DND-41 (cell line): Measurements from ENCODE around the gene PFKFB1.

Experiments
- ATAC-seq: fragments of 200-7000 bp; cut with Tn5 transposase; 3 replicates; pipeline ENCODE4 v1.9.1; 2021; ENCODE audit warnings: low read depth; ENCODE audit not compliant: insufficient read depth
- DNase-seq: peaks from one replicate; pipeline ENCODE4 v3.0.0-alpha.2; 2020
- H2AFZ ChIP-seq: 2 replicates; pipeline ENCODE4 v1.6.0; 2012; ENCODE audit warnings: low read depth, low read length
- H3K27ac ChIP-seq: 2 replicates; pipeline ENCODE4 v1.5.1; 2012; ENCODE audit warnings: low read length, inconsistent platforms
- H3K27me3 ChIP-seq: fragments of 200-600 bp; sonication (generic); 2 replicates; pipeline ENCODE4 v1.6.0; 2012; ENCODE audit warnings: low read length, mild to moderate bottlenecking, inconsistent platforms; ENCODE audit not compliant: insufficient read depth, poor library complexity
- H3K36me3 ChIP-seq: 2 replicates; pipeline ENCODE4 v1.5.1; 2012; ENCODE audit warnings: low read length, inconsistent platforms; ENCODE audit not compliant: insufficient read depth
- H3K4me1 ChIP-seq: 2 replicates; pipeline ENCODE4 v1.5.1; 2012; ENCODE audit warnings: mild to moderate bottlenecking, low read length; ENCODE audit not compliant: insufficient read depth
- H3K4me2 ChIP-seq: 2 replicates; pipeline ENCODE4 v1.6.0; 2012; ENCODE audit warnings: mild to moderate bottlenecking, moderate library complexity, low read length, inconsistent platforms; ENCODE audit not compliant: insufficient read depth
- H3K4me3 ChIP-seq, 2 experiments: fragments of 200-600 bp in 1 of 2; shearing (Covaris generic) in 1 of 2; 2 replicates each; pipeline ENCODE4 v1.5.1; 2012 to 2016; ENCODE audit warnings: inconsistent platforms in 2 of 2, low read length in 2 of 2, mild to moderate bottlenecking in 2 of 2, low read depth in 1 of 2, moderate library complexity in 1 of 2
- H3K79me2 ChIP-seq: 2 replicates; pipeline ENCODE4 v1.6.0; 2012; ENCODE audit warnings: low read length, inconsistent platforms; ENCODE audit not compliant: insufficient read depth
- H3K9ac ChIP-seq: 2 replicates; pipeline ENCODE4 v1.6.0; 2012; ENCODE audit warnings: low read depth, mild to moderate bottlenecking, inconsistent platforms, low read length, moderate library complexity
- H3K9me3 ChIP-seq: 2 replicates; pipeline ENCODE4 v1.5.1; 2012; ENCODE audit warnings: low read length, moderate library complexity, mild to moderate bottlenecking, inconsistent platforms; ENCODE audit not compliant: insufficient read depth, severe bottlenecking
- H4K20me1 ChIP-seq: 2 replicates; pipeline ENCODE4 v1.6.0; 2012; ENCODE audit warnings: low read length; ENCODE audit not compliant: insufficient read depth
- EZH2 ChIP-seq: IDR thresholded peaks from 3 replicates; pipeline ENCODE4 v1.6.1; 2012; ENCODE audit warnings: borderline replicate concordance, low read depth, mild to moderate bottlenecking, moderate library complexity, low read length, inconsistent platforms; ENCODE audit not compliant: severe bottlenecking
- TF ChIP-seq, protein P1 (sequence below): IDR thresholded peaks from 2 replicates; pipeline ENCODE4 v1.5.1; 2012; ENCODE audit warnings: borderline replicate concordance, low read length, moderate library complexity, mild to moderate bottlenecking; ENCODE audit not compliant: poor library complexity, severe bottlenecking; ENCODE audit errors: extremely low read depth

Gene PFKFB1

DNA sequence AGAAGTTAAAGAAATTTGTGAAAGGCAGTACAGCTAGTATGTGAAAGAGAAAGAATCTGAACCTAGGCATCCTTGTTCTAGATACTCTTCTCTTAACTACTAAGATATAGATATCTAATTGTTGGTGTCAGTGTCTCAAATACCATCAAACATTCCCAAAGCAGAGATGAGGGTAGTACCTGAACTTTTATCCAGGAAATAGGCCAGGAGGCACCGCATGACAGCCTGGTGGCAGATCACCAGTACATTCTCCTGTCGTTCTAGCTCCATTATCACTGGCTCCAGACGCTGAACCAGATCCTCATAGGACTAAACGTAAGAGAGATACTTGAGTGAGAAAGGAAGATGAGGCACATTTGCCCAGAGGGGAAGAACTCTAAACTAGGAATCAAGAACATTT lies 56.6 kb downstream of the PFKFB1 start:
- H3K4me3 ChIP-seq, result no peak overlapping the region
- H4K20me1 ChIP-seq, result no peaks in the 10 kb centered on the region
- ATAC-seq, result no peak
- TF ChIP-seq, protein P1, sequence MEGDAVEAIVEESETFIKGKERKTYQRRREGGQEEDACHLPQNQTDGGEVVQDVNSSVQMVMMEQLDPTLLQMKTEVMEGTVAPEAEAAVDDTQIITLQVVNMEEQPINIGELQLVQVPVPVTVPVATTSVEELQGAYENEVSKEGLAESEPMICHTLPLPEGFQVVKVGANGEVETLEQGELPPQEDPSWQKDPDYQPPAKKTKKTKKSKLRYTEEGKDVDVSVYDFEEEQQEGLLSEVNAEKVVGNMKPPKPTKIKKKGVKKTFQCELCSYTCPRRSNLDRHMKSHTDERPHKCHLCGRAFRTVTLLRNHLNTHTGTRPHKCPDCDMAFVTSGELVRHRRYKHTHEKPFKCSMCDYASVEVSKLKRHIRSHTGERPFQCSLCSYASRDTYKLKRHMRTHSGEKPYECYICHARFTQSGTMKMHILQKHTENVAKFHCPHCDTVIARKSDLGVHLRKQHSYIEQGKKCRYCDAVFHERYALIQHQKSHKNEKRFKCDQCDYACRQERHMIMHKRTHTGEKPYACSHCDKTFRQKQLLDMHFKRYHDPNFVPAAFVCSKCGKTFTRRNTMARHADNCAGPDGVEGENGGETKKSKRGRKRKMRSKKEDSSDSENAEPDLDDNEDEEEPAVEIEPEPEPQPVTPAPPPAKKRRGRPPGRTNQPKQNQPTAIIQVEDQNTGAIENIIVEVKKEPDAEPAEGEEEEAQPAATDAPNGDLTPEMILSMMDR, result no peak
- TF ChIP-seq EZH2, result no peak
- H3K4me2 ChIP-seq, result no peak overlapping the region
- no peak overlapping the region for H2AFZ ChIP-seq
- H3K27me3 ChIP-seq, result no peaks in the 10 kb centered on the region
- no peak overlapping the region for H3K9ac ChIP-seq
- H3K27ac ChIP-seq, result no peak overlapping the region
- no peak for DNase-seq
- H3K79me2 ChIP-seq, result no peaks in the 10 kb centered on the region
- H3K36me3 ChIP-seq, result no peaks in the 10 kb centered on the region
- H3K9me3 ChIP-seq, result no peaks in the 10 kb centered on the region
- H3K4me1 ChIP-seq, result no peaks in the 10 kb centered on the region

DNA sequence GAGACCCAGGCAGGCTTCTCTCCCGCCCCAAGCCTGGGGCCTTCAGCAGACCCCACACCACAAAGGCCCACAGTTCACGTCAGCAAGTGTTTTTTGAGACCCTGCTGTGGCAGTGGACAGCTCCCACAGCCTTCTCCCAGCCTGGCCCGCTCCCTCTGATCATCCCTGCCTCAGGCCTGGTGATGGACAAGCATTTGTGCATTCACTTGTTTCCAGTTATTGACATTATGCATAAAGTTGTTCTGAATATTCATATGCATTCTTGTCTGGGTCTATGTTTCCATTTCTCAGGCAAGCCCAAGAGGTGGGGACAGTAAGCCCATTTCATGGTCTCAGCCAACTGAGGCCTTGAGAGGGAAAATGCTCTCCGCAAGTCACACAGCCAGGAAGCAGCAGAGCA lies 58.7 kb downstream of the PFKFB1 start:
- H3K9me3 ChIP-seq, result no peaks in the 10 kb centered on the region
- H3K79me2 ChIP-seq, result no peaks in the 10 kb centered on the region
- H3K4me3 ChIP-seq, result no peak overlapping the region
- TF ChIP-seq EZH2, result no peak
- TF ChIP-seq, protein P1, result no peak
- DNase-seq (no peak), ATAC-seq (no peak)
- no peaks in the 10 kb centered on the region for H4K20me1 ChIP-seq
- no peak overlapping the region for H3K4me2 ChIP-seq
- no peaks in the 10 kb centered on the region for H3K27me3 ChIP-seq
- no peak overlapping the region for H3K9ac ChIP-seq
- H3K4me1 ChIP-seq, result no peaks in the 10 kb centered on the region
- no peak overlapping the region for H3K27ac ChIP-seq
- H2AFZ ChIP-seq, result no peak overlapping the region
- H3K36me3 ChIP-seq, result no peaks in the 10 kb centered on the region

DNA sequence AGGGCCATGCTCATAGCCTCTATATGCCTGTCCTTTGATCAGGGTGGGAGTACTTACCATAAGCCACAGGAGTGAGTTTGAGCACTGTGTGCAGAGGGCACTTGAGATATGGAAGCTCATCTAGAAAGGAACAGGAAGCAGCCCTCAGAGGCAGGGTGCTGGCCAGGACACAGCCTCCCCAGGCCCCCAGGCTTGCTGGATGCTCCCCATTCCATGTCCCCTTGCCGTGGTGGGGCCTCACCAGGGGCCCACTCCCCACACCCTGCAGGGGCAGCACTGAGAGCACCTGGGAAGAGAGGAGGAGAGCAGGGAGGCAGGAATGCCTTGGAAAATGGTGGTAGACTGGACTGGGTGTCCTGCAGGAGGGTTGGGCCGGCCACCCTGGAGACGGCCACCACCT lies 59.1 kb downstream of the PFKFB1 start:
- no peak overlapping the region for H2AFZ ChIP-seq
- no peak overlapping the region for H3K27ac ChIP-seq
- TF ChIP-seq EZH2, result no peak
- TF ChIP-seq, protein P1, result no peak
- no peak for DNase-seq
- H3K4me1 ChIP-seq, result no peaks in the 10 kb centered on the region
- H3K4me2 ChIP-seq, result no peak overlapping the region
- no peak overlapping the region for H3K9ac ChIP-seq
- no peaks in the 10 kb centered on the region for H3K9me3 ChIP-seq
- H3K27me3 ChIP-seq, result no peaks in the 10 kb centered on the region
- ATAC-seq, result no peak
- H4K20me1 ChIP-seq, result no peaks in the 10 kb centered on the region
- H3K79me2 ChIP-seq, result no peaks in the 10 kb centered on the region
- no peak overlapping the region for H3K4me3 ChIP-seq
- H3K36me3 ChIP-seq, result no peaks in the 10 kb centered on the region

DNA sequence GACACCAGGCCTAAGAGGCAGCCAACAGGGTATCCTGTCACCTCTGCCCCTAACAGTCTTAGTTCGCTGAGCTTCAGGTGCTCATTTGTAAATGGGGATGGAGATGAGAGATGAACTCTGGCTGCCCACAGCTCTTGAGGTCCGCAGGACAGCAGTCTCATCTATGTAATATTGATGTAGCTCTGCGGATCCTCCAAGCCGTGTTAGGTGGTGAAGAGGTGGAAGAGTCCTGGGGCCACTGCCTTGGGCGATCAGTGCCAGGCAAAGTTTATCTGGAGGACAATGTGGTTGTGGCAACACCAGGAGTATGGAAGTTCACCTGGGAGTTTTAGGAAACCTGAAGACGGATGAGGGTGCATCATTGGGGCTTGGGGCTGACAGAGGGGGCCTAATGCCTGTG lies 59.9 kb downstream of the PFKFB1 start:
- Histone ChIP-seq H4K20me1 (no peaks in the 10 kb centered on the region), H3K4me2 (no peak overlapping the region), H2AFZ (no peak overlapping the region), H3K79me2 (no peaks in the 10 kb centered on the region), H3K36me3 (no peaks in the 10 kb centered on the region), H3K27me3 (no peaks in the 10 kb centered on the region), H3K9ac (no peak overlapping the region), H3K4me3 (no peak overlapping the region), H3K27ac (no peak overlapping the region), H3K9me3 (no peaks in the 10 kb centered on the region), H3K4me1 (no peaks in the 10 kb centered on the region)
- ATAC-seq (no peak), DNase-seq (no peak)
- TF ChIP-seq, protein P1, result no peak
- TF ChIP-seq EZH2, result no peak
